SU-DHL-6 (cell line): ENCODE data around the gene FSTL1.
A peak's percentile ranks its signal among the peaks of the same experiment; 100 is the strongest.

Source experiments
- H2AFZ ChIP-seq: fragments of 200-600 bp; sonication (generic); 2 replicates; pipeline ENCODE4 v1.6.1; 2014; ENCODE audit warnings: low read depth, mild to moderate bottlenecking, moderate library complexity, mixed read lengths, antibody characterized with exemption, low read length; ENCODE audit not compliant: severe bottlenecking
- H3F3A ChIP-seq: fragments of 200-600 bp; shearing (Covaris generic); 2 replicates; pipeline ENCODE4 v1.6.0; 2016; ENCODE audit warnings: antibody characterized with exemption, mild to moderate bottlenecking; ENCODE audit not compliant: insufficient read depth
- H3K27ac ChIP-seq: fragments of 200-600 bp; sonication (generic); 2 replicates; pipeline ENCODE4 v1.5.1; 2016; ENCODE audit warnings: low read depth, mild to moderate bottlenecking, low read length, moderate library complexity, mixed read lengths
- H3K27me3 ChIP-seq: fragments of 200-600 bp; sonication (generic), shearing (Covaris generic); 2 replicates; pipeline ENCODE4 v1.6.0; 2014; ENCODE audit warnings: mild to moderate bottlenecking, low read length
- H3K36me3 ChIP-seq: fragments of 200-600 bp; sonication (generic); 2 replicates; pipeline ENCODE4 v1.6.1; 2014; ENCODE audit warnings: mild to moderate bottlenecking, low read length, mixed read lengths
- H3K4me2 ChIP-seq: fragments of 300-600, 200-600 bp; shearing (Covaris generic), sonication (generic); 2 replicates; pipeline ENCODE4 v1.6.0; 2014; ENCODE audit warnings: low read length, low read depth, mild to moderate bottlenecking; ENCODE audit not compliant: poor library complexity, severe bottlenecking
- H3K4me3 ChIP-seq: fragments of 200-600 bp; sonication (generic); 2 replicates; pipeline ENCODE4 v1.5.1; 2014; ENCODE audit warnings: antibody characterized with exemption, low read length, mild to moderate bottlenecking, mixed read lengths; ENCODE audit not compliant: insufficient read depth, poor library complexity, severe bottlenecking
- H3K79me2 ChIP-seq: fragments of 200-600 bp; sonication (generic); 2 replicates; pipeline ENCODE4 v1.6.1; 2014; ENCODE audit warnings: mild to moderate bottlenecking, low read length, moderate library complexity; ENCODE audit not compliant: insufficient read depth
- H3K9ac ChIP-seq: fragments of 200-600 bp; sonication (generic); 2 replicates; pipeline ENCODE4 v1.7.0; 2014; ENCODE audit warnings: mild to moderate bottlenecking, low read length
- H3K9me2 ChIP-seq: fragments of 200-600 bp; sonication (generic); replicated peaks from 2 replicates; pipeline ENCODE4 v1.6.1; 2014; ENCODE audit warnings: low read length; ENCODE audit not compliant: insufficient read depth
- H3K9me3 ChIP-seq: fragments of 200-600 bp; sonication (generic); 2 replicates; pipeline ENCODE4 v1.6.1; 2014; ENCODE audit warnings: low read length, mixed read lengths; ENCODE audit not compliant: insufficient read depth
- H4K20me1 ChIP-seq: fragments of 200-600 bp; sonication (generic); 2 replicates; pipeline ENCODE4 v1.6.1; 2014; ENCODE audit warnings: low read depth, mild to moderate bottlenecking, antibody characterized with exemption, low read length, moderate library complexity, mixed read lengths
- EZH2phosphoT487 ChIP-seq: fragments of 200-600 bp; sonication (generic), shearing (Covaris generic); conservative IDR thresholded peaks from 2 replicates; pipeline ENCODE4 v1.6.1; 2018; ENCODE audit warnings: mild to moderate bottlenecking, antibody characterized with exemption, low read length, moderate library complexity, mixed read lengths
- TF ChIP-seq, protein P1 (sequence below): fragments of 200-600 bp; sonication (generic); IDR thresholded peaks from one replicate; pipeline ENCODE4 v1.5.1; 2017; ENCODE audit warnings: antibody characterized with exemption, mild to moderate bottlenecking, low read length, moderate library complexity; ENCODE audit not compliant: insufficient read depth, poor library complexity, severe bottlenecking

FSTL1 gene

GRCh38 chr3:120350401-120350941 lies 100.3 kb downstream of the FSTL1 start:
- TF ChIP-seq EZH2phosphoT487, result no peak
- TF ChIP-seq, protein P1, sequence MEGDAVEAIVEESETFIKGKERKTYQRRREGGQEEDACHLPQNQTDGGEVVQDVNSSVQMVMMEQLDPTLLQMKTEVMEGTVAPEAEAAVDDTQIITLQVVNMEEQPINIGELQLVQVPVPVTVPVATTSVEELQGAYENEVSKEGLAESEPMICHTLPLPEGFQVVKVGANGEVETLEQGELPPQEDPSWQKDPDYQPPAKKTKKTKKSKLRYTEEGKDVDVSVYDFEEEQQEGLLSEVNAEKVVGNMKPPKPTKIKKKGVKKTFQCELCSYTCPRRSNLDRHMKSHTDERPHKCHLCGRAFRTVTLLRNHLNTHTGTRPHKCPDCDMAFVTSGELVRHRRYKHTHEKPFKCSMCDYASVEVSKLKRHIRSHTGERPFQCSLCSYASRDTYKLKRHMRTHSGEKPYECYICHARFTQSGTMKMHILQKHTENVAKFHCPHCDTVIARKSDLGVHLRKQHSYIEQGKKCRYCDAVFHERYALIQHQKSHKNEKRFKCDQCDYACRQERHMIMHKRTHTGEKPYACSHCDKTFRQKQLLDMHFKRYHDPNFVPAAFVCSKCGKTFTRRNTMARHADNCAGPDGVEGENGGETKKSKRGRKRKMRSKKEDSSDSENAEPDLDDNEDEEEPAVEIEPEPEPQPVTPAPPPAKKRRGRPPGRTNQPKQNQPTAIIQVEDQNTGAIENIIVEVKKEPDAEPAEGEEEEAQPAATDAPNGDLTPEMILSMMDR, result no peak
- peak overlapping the region; percentile 73; the same call in 1 of the 2 replicates for H3K9ac ChIP-seq
- H3K4me3 ChIP-seq, result peak overlapping the region; percentile 78
- H4K20me1 ChIP-seq, result peaks cover 9% of the 10 kb centered on the region; the same call in 1 of the 2 replicates
- no peaks in the 10 kb centered on the region for H3K9me2 ChIP-seq
- no peaks in the 10 kb centered on the region for H3K27me3 ChIP-seq
- H3K4me2 ChIP-seq, result peak overlapping the region; percentile 99
- H3K27ac ChIP-seq, result peak overlapping the region; percentile 74
- H3F3A ChIP-seq, result peaks cover 7% of the 10 kb centered on the region
- H3K79me2 ChIP-seq, result peaks cover 33% of the 10 kb centered on the region
- no peaks in the 10 kb centered on the region for H3K9me3 ChIP-seq
- no peak overlapping the region for H2AFZ ChIP-seq
- H3K36me3 ChIP-seq, result peaks cover 14% of the 10 kb centered on the region

GRCh38 chr3:120349855-120350125 lies 101.0 kb downstream of the FSTL1 start:
- H3K27me3 ChIP-seq, result no peaks in the 10 kb centered on the region
- H3K9ac ChIP-seq, result peak overlapping the region; percentile 73
- H3K9me2 ChIP-seq, result no peaks in the 10 kb centered on the region
- peaks cover 7% of the 10 kb centered on the region for H3F3A ChIP-seq
- TF ChIP-seq EZH2phosphoT487, result no peak
- TF ChIP-seq, protein P1, result no peak
- no peaks in the 10 kb centered on the region for H3K9me3 ChIP-seq
- peak overlapping the region; percentile 84 for H2AFZ ChIP-seq
- peak overlapping the region; percentile 78 for H3K4me3 ChIP-seq
- H3K36me3 ChIP-seq, result peaks cover 21% of the 10 kb centered on the region
- H3K4me2 ChIP-seq, result peak overlapping the region; percentile 99
- H4K20me1 ChIP-seq, result peaks cover 9% of the 10 kb centered on the region; the same call in 1 of the 2 replicates
- peak overlapping the region; percentile 74 for H3K27ac ChIP-seq
- peaks cover 40% of the 10 kb centered on the region for H3K79me2 ChIP-seq

DNA sequence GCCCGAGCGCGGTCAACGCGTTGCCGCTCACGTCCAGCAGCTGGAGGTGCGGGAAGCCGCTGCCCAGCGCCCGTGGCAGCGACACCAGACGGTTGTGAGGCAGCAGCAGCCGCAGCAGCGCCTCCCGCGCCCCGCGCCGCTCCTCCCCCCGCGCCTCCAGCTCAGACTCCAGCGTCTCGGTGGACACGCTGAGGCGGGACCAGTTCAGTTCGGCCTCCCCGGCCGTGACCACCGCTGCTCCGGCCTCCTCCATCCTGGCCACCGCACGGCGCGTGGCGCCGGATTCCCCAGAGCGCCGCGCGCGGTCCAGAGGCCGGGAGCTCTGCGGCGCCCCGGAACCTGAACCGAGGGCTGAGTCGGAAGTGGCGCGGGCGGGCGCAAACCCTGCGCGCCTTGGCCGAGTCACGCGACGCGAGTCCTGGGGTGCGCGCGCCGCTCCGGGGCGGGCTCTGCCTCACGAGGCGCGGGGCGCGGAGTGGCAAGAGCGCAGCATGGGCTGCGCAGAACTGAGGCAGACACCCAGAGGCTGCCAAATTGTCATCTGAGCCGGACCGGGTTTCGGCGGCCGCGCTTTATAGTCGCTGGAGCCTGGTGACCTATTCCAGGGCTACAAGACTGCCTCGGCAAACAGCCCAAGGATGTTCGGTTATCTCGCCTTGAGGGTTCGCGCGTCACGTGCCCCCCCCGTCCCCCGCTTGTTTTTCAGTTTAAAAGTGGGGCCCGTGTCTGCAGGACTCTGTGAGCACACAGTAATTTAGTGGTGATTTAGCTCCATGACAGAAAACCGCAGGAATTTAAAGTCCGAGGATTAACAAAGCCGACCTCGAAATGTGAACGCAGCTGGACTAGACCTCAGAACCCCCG lies 101.6 kb downstream of the FSTL1 start, which contains the start of gene LRRC58:
TSS of gene LRRC58 (minus strand) at position 364 of the 864 bp plus-strand sequence. CDS start at position 253, 111 bp downstream.
- no peak for TF ChIP-seq EZH2phosphoT487
- TF ChIP-seq, protein P1, result no peak
- Histone ChIP-seq H3K9me3 (no peaks in the 10 kb centered on the region), H3F3A (peaks cover 7% of the 10 kb centered on the region), H3K27me3 (no peaks in the 10 kb centered on the region), H4K20me1 (peaks cover 9% of the 10 kb centered on the region; the same call in 1 of the 2 replicates), H3K4me3 (peak within 1 kb of the TSS; percentile 78), H3K9ac (peak within 1 kb of the TSS; percentile 73), H3K36me3 (peaks cover 27% of the 10 kb centered on the region), H2AFZ (peak within 1 kb of the TSS; percentile 84), H3K27ac (peak within 1 kb of the TSS; percentile 74), H3K4me2 (peak within 1 kb of the TSS; percentile 99), H3K79me2 (peaks cover 46% of the 10 kb centered on the region), H3K9me2 (no peaks in the 10 kb centered on the region)
